Endothelial cell (in vitro differentiated cells): ENCODE data around the gene NDST1. TPM values are rescaled to one million over a fixed set of nuclear protein-coding genes. Genes with fewer than 3 reads are reported as not detected.
A peak's percentile ranks its signal among the peaks of the same experiment; 100 is the strongest.
"Not testable (repeated sequence)": the region's sequence is repeated elsewhere in the genome, so short reads cannot be mapped to it uniquely, and the experiment has no call there.

Source experiments
- DNase-seq: peaks from one replicate; pipeline ENCODE4 v3.0.0; 2021; ENCODE audit warnings: low spot score
- H3K27ac Mint-ChIP-seq: one replicate; pipeline ENCODE4 v1.8.0; 2021; ENCODE audit warnings: mixed read lengths, inconsistent platforms; ENCODE audit not compliant: unreplicated experiment
- H3K27me3 Mint-ChIP-seq: one replicate; pipeline ENCODE4 v1.8.0; 2021; ENCODE audit warnings: mild to moderate bottlenecking, moderate library complexity, mixed read lengths, inconsistent platforms; ENCODE audit not compliant: unreplicated experiment
- H3K36me3 Mint-ChIP-seq: one replicate; pipeline ENCODE4 v1.8.0; 2021; ENCODE audit warnings: mild to moderate bottlenecking, low read depth, mixed read lengths, inconsistent platforms; ENCODE audit not compliant: unreplicated experiment
- H3K4me1 Mint-ChIP-seq: one replicate; pipeline ENCODE4 v1.8.0; 2021; ENCODE audit warnings: mild to moderate bottlenecking, mixed read lengths, inconsistent platforms; ENCODE audit not compliant: unreplicated experiment
- H3K4me3 Mint-ChIP-seq: one replicate; pipeline ENCODE4 v1.8.0; 2021; ENCODE audit warnings: mild to moderate bottlenecking, mixed read lengths, inconsistent platforms; ENCODE audit not compliant: unreplicated experiment
- H3K9me3 Mint-ChIP-seq: one replicate; pipeline ENCODE4 v1.8.0; 2021; ENCODE audit warnings: mixed read lengths, inconsistent platforms; ENCODE audit not compliant: unreplicated experiment
- CTCF ChIP-seq: fragments of 200-600 bp; sonication (generic); IDR thresholded peaks from one replicate; pipeline ENCODE4 v1.5.0; 2021; ENCODE audit warnings: antibody characterized with exemption; ENCODE audit not compliant: unreplicated experiment
- total RNA-seq: library from RNA; stranded (reverse); fragmentation: NEBNext Ultra II Directional; extraction: Animal tissue kit (Norgen Biotek cat#: 25700); gene quantifications from one replicate; pipeline ENCODE4 v1.2.1, GENCODE V29; 2021; ENCODE audit not compliant: unreplicated experiment

Gene NDST1
- total RNA-seq, 1 donor from 2014 or later, result 178 TPM

DNA sequence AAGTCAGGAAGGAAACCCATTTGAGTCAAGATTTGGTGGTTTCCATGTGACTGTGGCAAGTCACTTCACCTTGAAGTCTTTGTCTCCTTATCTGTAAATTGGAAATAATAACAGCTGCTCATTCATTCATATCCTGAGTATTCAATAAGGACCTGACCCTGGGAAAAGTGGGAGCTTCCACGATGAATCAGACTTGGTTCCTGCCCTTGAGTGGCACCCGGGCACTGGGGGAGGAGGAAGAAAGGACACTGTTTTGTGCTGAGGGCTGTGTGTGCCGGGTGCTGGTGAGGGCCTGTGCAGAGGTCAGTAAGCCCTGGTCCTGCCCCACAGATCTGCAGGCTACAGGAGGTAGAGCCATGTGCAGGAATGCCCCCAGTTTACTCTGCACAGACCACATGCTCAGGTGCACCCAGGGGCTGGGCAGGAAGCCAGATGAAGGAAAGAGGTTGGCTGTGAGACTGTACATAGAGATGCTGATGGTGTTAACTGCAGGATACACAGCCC lies 6.8 kb downstream of the NDST1 start:
- no peaks in the 10 kb centered on the region for H3K9me3 Mint-ChIP-seq
- DNase-seq, result no peak
- peaks cover 10% of the 10 kb centered on the region for H3K27me3 Mint-ChIP-seq
- peaks cover 19% of the 10 kb centered on the region for H3K36me3 Mint-ChIP-seq
- H3K4me1 Mint-ChIP-seq, result peaks cover 72% of the 10 kb centered on the region
- no peak overlapping the region for H3K4me3 Mint-ChIP-seq
- peak overlapping the region; percentile 49 for H3K27ac Mint-ChIP-seq
- TF ChIP-seq CTCF, result no peak

DNA sequence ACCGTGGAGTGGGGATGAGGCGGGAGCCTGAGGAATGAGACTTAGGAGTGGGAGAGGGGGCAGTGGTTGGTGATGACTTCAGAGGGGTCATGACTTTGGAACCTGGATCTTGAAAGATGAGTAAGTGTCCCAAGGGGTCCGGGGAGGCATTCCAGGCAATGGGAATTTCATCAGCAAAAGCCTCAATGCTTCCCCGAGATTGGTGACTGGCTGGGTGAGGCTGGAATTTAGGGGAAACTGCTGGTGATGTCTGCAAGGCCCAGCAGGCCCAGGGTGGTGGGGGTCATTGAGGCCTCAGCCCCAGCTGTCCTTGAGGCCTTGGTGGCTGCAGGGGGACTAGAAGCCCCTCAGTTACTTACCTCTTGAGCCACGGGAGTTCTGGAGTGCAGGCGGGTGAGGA lies 7.5 kb downstream of the NDST1 start:
- H3K9me3 Mint-ChIP-seq, result no peaks in the 10 kb centered on the region
- peaks cover 69% of the 10 kb centered on the region for H3K4me1 Mint-ChIP-seq
- peaks cover 6% of the 10 kb centered on the region for H3K27me3 Mint-ChIP-seq
- H3K36me3 Mint-ChIP-seq, result peaks cover 19% of the 10 kb centered on the region
- H3K4me3 Mint-ChIP-seq, result no peak overlapping the region
- TF ChIP-seq CTCF, result no peak
- H3K27ac Mint-ChIP-seq, result no peak overlapping the region
- DNase-seq, result no peak

DNA sequence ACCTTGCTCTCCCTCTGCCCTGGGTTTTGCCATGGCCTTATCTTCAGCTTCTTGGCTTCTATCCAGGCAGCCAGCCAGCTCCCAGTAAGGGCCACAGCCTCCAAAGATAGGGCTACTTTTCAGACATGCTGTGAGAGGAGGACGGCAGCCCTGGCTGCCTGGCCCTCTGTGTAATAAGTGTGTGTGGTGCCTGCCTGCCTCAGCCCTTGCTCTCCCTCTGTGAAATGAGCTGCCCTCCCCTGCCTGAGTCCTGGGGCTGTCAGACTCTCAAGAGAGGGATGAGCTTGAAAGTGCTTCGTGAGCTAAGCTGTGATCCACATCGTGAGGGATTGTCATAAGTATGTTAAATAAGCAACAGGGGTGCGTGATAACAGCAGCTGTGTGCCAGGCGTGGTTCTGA lies 8.1 kb downstream of the NDST1 start:
- Mint-ChIP-seq H3K27me3 (peaks cover 4% of the 10 kb centered on the region), H3K9me3 (no peaks in the 10 kb centered on the region), H3K4me1 (peaks cover 64% of the 10 kb centered on the region), H3K36me3 (peaks cover 19% of the 10 kb centered on the region), H3K4me3 (no peak overlapping the region), H3K27ac (no peak overlapping the region)
- TF ChIP-seq CTCF, result no peak
- DNase-seq, result no peak

DNA sequence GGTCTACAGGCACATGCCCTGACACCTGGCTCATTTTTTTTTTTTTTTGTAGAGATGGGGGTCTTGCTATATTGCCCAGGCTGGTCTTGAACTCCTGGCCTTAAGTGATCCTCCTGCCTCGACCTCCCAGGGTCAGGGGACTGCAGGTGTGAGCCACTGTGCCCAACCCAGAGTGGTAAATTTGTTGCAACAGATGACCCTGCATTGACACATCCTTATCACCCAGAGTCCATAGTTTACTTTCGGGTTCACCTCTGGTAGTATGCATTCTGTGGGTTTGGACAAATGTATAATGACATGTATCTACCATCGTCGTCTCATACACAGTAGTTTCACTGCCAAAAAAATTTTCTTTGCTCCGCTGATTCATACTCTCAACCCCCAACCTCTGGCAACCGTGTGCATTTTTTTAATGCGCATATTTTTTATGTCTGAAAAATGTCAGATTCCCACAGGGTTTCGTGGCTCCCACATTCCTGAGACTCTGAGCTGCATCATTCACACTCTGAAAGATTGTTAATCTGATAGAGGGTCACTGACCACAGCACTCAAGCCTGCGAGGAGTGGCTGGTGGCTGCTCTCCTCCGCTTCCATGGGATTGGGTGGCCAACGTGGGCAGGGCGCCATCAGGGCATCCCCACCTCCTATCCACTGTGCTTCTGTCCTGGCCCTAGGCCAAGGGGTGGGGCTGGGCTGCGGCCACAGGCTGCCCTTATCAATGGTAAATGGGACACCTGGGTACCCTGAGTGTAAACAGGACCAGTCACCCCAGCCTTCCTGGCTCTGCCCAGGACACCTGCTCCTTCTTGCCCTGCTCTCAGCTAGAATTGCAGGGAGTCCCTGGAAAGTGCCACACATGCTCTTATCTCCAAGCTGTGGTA lies 9.6 kb downstream of the NDST1 start:
- no peaks in the 10 kb centered on the region for H3K9me3 Mint-ChIP-seq
- H3K4me3 Mint-ChIP-seq, result no peak overlapping the region
- H3K36me3 Mint-ChIP-seq, result peaks cover 28% of the 10 kb centered on the region
- peaks cover 58% of the 10 kb centered on the region for H3K4me1 Mint-ChIP-seq
- no peak overlapping the region for H3K27ac Mint-ChIP-seq
- TF ChIP-seq CTCF, result no peak
- H3K27me3 Mint-ChIP-seq, result peaks cover 2% of the 10 kb centered on the region
- no peak for DNase-seq

GRCh38 chr5:150518712-150519559 lies 11.0 kb downstream of the NDST1 start:
- not testable (repeated sequence) for H3K9me3 Mint-ChIP-seq, DNase-seq, H3K27me3 Mint-ChIP-seq, H3K27ac Mint-ChIP-seq, H3K4me3 Mint-ChIP-seq
- H3K36me3 Mint-ChIP-seq, result peaks cover 33% of the 10 kb centered on the region
- peaks cover 59% of the 10 kb centered on the region for H3K4me1 Mint-ChIP-seq
